MM.1S (cell line): ENCODE results near the gene PDE6G.

ENCODE experiments used
- DNase-seq: peaks from one replicate; pipeline ENCODE4 v3.0.0-alpha.2; 2015
- H2AFZ ChIP-seq: fragments of 300-600 bp; sonication (generic); 2 replicates; pipeline ENCODE4 v1.6.0; 2016; ENCODE audit warnings: antibody characterized with exemption, low read length
- H3F3A ChIP-seq: fragments of 300-600 bp; sonication (generic); 2 replicates; pipeline ENCODE4 v1.6.1; 2016; ENCODE audit warnings: mild to moderate bottlenecking, antibody characterized with exemption, low read length, moderate library complexity, mixed read lengths; ENCODE audit not compliant: insufficient read depth
- H3K27ac ChIP-seq: fragments of 300-600 bp; sonication (generic); 2 replicates; pipeline ENCODE4 v1.5.1; 2016; ENCODE audit warnings: mild to moderate bottlenecking, low read length
- H3K27me3 ChIP-seq: fragments of 300-600 bp; sonication (generic); replicated peaks from 2 replicates; pipeline ENCODE4 v1.6.0; 2016; ENCODE audit warnings: low read length; ENCODE audit not compliant: insufficient read depth
- H3K36me3 ChIP-seq: fragments of 300-600 bp; sonication (generic); replicated peaks from 2 replicates; pipeline ENCODE4 v1.6.1; 2016; ENCODE audit warnings: mild to moderate bottlenecking, low read length, mixed read lengths; ENCODE audit not compliant: insufficient read depth
- H3K4me1 ChIP-seq: fragments of 300-600 bp; sonication (generic); 2 replicates; pipeline ENCODE4 v1.6.1; 2016; ENCODE audit warnings: low read length, mixed read lengths
- H3K4me2 ChIP-seq: fragments of 300-600 bp; sonication (generic); 2 replicates; pipeline ENCODE4 v1.6.0; 2016; ENCODE audit warnings: low read depth, low read length
- H3K4me3 ChIP-seq: fragments of 300-600 bp; sonication (generic); 2 replicates; pipeline ENCODE4 v1.5.1; 2016; ENCODE audit warnings: low read length, mixed read lengths
- H3K79me2 ChIP-seq: fragments of 300-600 bp; sonication (generic); 2 replicates; pipeline ENCODE4 v1.6.1; 2016; ENCODE audit warnings: mixed run types, low read length, mixed read lengths
- H3K9ac ChIP-seq: fragments of 300-600 bp; sonication (generic); 2 replicates; pipeline ENCODE4 v1.6.1; 2016; ENCODE audit warnings: low read length, mixed read lengths
- H3K9me2 ChIP-seq: fragments of 300-600 bp; sonication (generic); replicated peaks from 2 replicates; pipeline ENCODE4 v1.6.1; 2016; ENCODE audit warnings: mild to moderate bottlenecking, low read length, mixed read lengths; ENCODE audit not compliant: insufficient read depth
- H3K9me3 ChIP-seq: fragments of 300-600 bp; sonication (generic); replicated peaks from 2 replicates; pipeline ENCODE4 v1.6.1; 2016; ENCODE audit warnings: mild to moderate bottlenecking, low read length, mixed read lengths; ENCODE audit not compliant: insufficient read depth
- H4K20me1 ChIP-seq: fragments of 300-600 bp; sonication (generic); 2 replicates; pipeline ENCODE4 v1.6.1; 2016; ENCODE audit warnings: mild to moderate bottlenecking, low read length, moderate library complexity, mixed read lengths; ENCODE audit not compliant: insufficient read depth
- CTCF ChIP-seq: fragments of 300-600 bp; sonication (generic); IDR thresholded peaks from 2 replicates; pipeline ENCODE4 v1.5.1; 2016; ENCODE audit warnings: antibody characterized with exemption, low read length, mixed read lengths
- EZH2 ChIP-seq: fragments of 300-600 bp; sonication (generic); optimal IDR thresholded peaks from 2 replicates; pipeline ENCODE3; 2017; ENCODE audit warnings: low read depth, mild to moderate bottlenecking, antibody characterized with exemption, low read length, mixed read lengths
- EZH2phosphoT487 ChIP-seq: fragments of 300-600 bp; sonication (generic); IDR thresholded peaks from 2 replicates; pipeline ENCODE4 v1.6.1; 2018; ENCODE audit warnings: antibody characterized with exemption, low read length

PDE6G gene

GRCh38 chr17:81656118-81656743 lies at the start of gene PDE6G:
Gene PDE6G (minus strand): TSS chr17:81656542. CDS start chr17:81653305, 3,237 bp downstream.
- no peaks in the 10 kb centered on the region for H3K9me2 ChIP-seq
- no peak for TF ChIP-seq EZH2
- no peak for TF ChIP-seq EZH2phosphoT487
- TF ChIP-seq CTCF: no peak
- 0 out of 2 replicates have a peak within 1 kb of the TSS, but pooled peaks have one; percentile 15 for H2AFZ ChIP-seq
- 0 out of 2 replicates have a peak, but pooled peaks cover 6% of the 10 kb centered on the region for H3K4me1 ChIP-seq
- H3K36me3 ChIP-seq: no peaks in the 10 kb centered on the region
- DNase-seq: no peak
- H3K9me3 ChIP-seq: no peaks in the 10 kb centered on the region
- H3K27me3 ChIP-seq: no peaks in the 10 kb centered on the region
- H3K4me3 ChIP-seq: no peak within 1 kb of the TSS
- no peak within 1 kb of the TSS for H3K4me2 ChIP-seq
- no peaks in the 10 kb centered on the region for H4K20me1 ChIP-seq
- H3K79me2 ChIP-seq: no peaks in the 10 kb centered on the region
- no peak within 1 kb of the TSS for H3K9ac ChIP-seq
- no peaks in the 10 kb centered on the region for H3F3A ChIP-seq
- no peak within 1 kb of the TSS for H3K27ac ChIP-seq

- TF ChIP-seq EZH2 (no peak), EZH2phosphoT487 (no peak), CTCF (no peak)
- no peak for DNase-seq
- H3K36me3 ChIP-seq: peaks cover 18% of the 10 kb centered on the region
Observed at GRCh38 chr17:81705518-81706231, 49.3 kb upstream of the PDE6G start.

GRCh38 chr17:81703747-81704654 lies 47.7 kb upstream of the PDE6G start:
- H3K9me3 ChIP-seq: no peaks in the 10 kb centered on the region
- peaks cover 24% of the 10 kb centered on the region for H3F3A ChIP-seq
- peaks cover 18% of the 10 kb centered on the region for H3K36me3 ChIP-seq
- peaks cover 15% of the 10 kb centered on the region for H3K4me1 ChIP-seq
- H2AFZ ChIP-seq: peak overlapping the region; percentile 15; the same call in 1 of the 2 replicates
- no peaks in the 10 kb centered on the region; the same call in 1 of the 2 replicates for H4K20me1 ChIP-seq
- H3K79me2 ChIP-seq: peaks cover 83% of the 10 kb centered on the region
- no peaks in the 10 kb centered on the region for H3K9me2 ChIP-seq
- peak overlapping the region; percentile 97 for H3K4me3 ChIP-seq
- no peak for DNase-seq
- H3K27me3 ChIP-seq: no peaks in the 10 kb centered on the region
- H3K4me2 ChIP-seq: peak overlapping the region; percentile 88
- H3K27ac ChIP-seq: peak overlapping the region; percentile 88; the same call in 1 of the 2 replicates
- peak overlapping the region; percentile 99 for H3K9ac ChIP-seq
- TF ChIP-seq EZH2: no peak
- TF ChIP-seq CTCF: no peak
- TF ChIP-seq EZH2phosphoT487: no peak

More at GRCh38 chr17:81705518-81706231, 49.3 kb upstream of the PDE6G start:
- Histone ChIP-seq H3K27ac (no peak overlapping the region), H3K9ac (no peak overlapping the region), H3F3A (peaks cover 28% of the 10 kb centered on the region), H3K4me1 (peaks cover 16% of the 10 kb centered on the region), H3K4me2 (no peak overlapping the region), H3K27me3 (no peaks in the 10 kb centered on the region), H4K20me1 (no peaks in the 10 kb centered on the region; the same call in 1 of the 2 replicates), H3K9me3 (no peaks in the 10 kb centered on the region), H2AFZ (no peak overlapping the region), H3K79me2 (peaks cover 70% of the 10 kb centered on the region), H3K9me2 (no peaks in the 10 kb centered on the region), H3K4me3 (no peak overlapping the region)
